Coronary artery (tissue), 2 donors: ENCODE results near the gene HLA-DPA1.
A peak's percentile ranks its signal among the peaks of the same experiment; 100 is the strongest.

ENCODE experiments used
- DNase-seq: peaks from one replicate; pipeline ENCODE4 v3.0.0-alpha.2; 2017; ENCODE audit warnings: low spot score
- H3K27ac ChIP-seq, 2 donors: fragments of 200-600 bp; sonication (generic); one replicate each; pipeline ENCODE4 v1.5.1; 2016 to 2019
- H3K4me3 ChIP-seq: fragments of 200-600 bp; sonication (generic); 2 replicates; pipeline ENCODE4 v1.5.1; 2016; ENCODE audit warnings: mild to moderate bottlenecking, moderate library complexity
- CTCF ChIP-seq: fragments of 200-600 bp; sonication (generic); IDR thresholded peaks from one replicate; pipeline ENCODE4 v1.5.1; 2019; ENCODE audit warnings: antibody characterized with exemption

The HLA-DPA1 gene

GRCh38 chr6:33017694-33018353 lies 55.6 kb downstream of the HLA-DPA1 start:
- TF ChIP-seq CTCF = no peak
- H3K4me3 ChIP-seq = no peak overlapping the region
- peak overlapping the region; percentile 50 to 65 for H3K27ac ChIP-seq
- DNase-seq = no peak

- peak overlapping the region in 1 of 2 donors; percentile 50 for H3K27ac ChIP-seq
- TF ChIP-seq CTCF = no peak
- no peak overlapping the region for H3K4me3 ChIP-seq
- no peak for DNase-seq
These were observed 56.4 kb downstream of the HLA-DPA1 start for GRCh38 chr6:33017018-33017417.

GRCh38 chr6:33015798-33016197 lies 57.7 kb downstream of the HLA-DPA1 start:
- no peak overlapping the region for H3K27ac ChIP-seq
- no peak for DNase-seq

GRCh38 chr6:33014841-33015634 lies 58.4 kb downstream of the HLA-DPA1 start:
- no peak for DNase-seq
- peak overlapping the region in 1 of 2 donors; percentile 20 for H3K27ac ChIP-seq
- H3K4me3 ChIP-seq = no peak overlapping the region
- TF ChIP-seq CTCF = peak; percentile 80

More at GRCh38 chr6:33015798-33016197, 57.7 kb downstream of the HLA-DPA1 start:
- TF ChIP-seq CTCF = no peak
- H3K4me3 ChIP-seq = no peak overlapping the region
